NOMO-1 treated with DMSO at 0.1 percent for 48 hours (cell line): ENCODE measurements around the gene NPNT.

Experiments
- DNase-seq: peaks from one replicate; lab custom pipeline; 2025; ENCODE audit not compliant: unreplicated experiment; lab: John Stamatoyannopoulos, UW

The NPNT gene

GRCh38 chr4:105967058-105967658 is 71.9 kb downstream of the NPNT start:
- DNase-seq: no peak

GRCh38 chr4:105969575-105969974 is 74.3 kb downstream of the NPNT start:
- no peak for DNase-seq

- no peak for DNase-seq
These were observed 75.1 kb downstream of the NPNT start for GRCh38 chr4:105970371-105970770.

DNA sequence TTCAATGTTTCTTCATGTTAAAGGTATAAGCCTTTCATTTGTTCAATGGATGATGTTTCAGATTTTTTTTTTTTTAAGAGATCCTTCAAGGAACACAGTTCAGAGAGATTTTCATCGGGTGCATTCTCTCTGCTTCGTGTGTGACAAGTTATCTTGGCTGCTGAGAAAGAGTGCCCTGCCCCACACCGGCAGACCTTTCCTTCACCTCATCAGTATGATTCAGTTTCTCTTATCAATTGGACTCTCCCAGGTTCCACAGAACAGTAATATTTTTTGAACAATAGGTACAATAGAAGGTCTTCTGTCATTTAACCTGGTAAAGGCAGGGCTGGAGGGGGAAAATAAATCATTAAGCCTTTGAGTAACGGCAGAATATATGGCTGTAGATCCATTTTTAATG is 75.8 kb downstream of the NPNT start:
- no peak for DNase-seq

DNA sequence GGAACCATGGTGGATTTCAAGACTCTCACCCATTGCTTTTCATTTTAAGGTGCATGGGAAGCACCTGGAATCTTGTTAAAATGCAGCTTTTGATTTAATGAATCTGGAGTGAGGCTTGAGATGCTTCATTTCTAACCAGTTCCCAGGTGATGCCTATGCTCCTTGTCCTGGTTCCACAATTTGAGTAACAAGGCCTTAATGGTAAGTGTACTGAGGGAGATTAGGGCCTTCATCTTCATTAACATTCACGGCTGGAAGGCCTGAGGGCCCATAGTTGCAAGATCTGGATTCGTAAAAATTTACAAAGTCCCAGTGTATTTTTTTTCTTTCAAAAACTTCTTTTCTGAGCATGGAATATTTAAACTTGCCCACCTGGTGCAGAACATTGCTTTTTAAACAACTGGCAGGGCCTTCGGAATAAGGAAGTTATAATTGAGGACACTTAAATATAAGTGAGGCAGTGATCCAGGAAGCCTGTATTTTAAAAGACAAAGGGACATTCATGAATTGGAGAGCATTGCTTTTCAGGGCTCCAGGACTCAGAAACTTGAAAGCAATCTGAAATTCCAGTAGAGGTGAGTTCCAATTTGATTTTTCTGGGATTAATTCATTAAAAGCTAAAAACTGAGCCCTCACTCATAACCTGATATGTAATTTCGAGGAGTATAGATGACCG is 77.8 kb downstream of the NPNT start:
- DNase-seq: no peak

DNA sequence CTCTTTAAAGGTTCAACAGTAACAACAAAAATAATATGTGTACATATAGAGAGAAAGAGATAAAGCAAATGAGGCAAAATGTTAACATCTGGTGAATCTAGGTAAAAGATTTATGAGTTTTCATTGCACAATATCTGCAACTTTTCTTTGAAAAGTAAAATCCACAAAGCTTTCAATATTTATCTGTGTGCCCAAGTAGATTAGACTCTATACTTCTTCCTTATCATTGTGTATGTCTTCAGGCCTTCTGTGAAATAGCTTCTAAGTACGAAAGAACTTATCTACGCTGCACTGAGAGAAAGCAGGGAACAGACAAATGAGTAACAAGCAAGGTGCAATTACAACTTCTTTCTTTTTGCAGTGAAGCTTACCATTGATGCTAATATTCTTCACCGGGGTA is 81.6 kb downstream of the NPNT start:
- no peak for DNase-seq

DNA sequence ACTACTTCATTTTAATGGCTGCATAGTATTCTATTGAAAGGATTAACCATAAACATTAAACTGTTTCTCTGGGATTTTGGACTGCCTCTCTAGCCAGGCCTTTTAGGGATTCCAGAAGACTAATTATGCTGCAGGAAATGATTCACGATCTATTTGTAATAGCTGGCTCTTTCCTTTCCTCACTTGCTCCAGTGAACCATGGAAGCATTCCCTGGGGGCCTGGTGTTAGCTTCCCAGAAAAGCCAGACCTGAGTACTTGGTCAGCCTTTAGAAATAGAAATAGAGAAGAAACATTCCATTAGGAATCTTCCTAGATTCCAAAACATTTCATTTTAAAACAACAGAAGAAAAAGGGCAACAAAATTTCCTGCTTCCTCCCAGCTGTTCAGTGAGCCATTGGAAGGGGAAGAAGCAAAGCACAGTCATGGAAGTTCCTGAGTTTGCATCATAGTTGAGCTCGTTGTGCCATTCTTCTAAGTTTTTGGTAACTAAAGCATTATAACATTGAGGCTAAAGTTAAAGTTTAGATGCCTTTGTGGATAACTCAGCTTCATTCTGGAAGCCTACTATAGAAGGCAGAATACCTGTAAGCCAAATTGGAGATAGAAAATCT is 83.5 kb downstream of the NPNT start:
- DNase-seq: no peak

GRCh38 chr4:105979506-105979905 is 84.2 kb downstream of the NPNT start:
- no peak for DNase-seq

DNA sequence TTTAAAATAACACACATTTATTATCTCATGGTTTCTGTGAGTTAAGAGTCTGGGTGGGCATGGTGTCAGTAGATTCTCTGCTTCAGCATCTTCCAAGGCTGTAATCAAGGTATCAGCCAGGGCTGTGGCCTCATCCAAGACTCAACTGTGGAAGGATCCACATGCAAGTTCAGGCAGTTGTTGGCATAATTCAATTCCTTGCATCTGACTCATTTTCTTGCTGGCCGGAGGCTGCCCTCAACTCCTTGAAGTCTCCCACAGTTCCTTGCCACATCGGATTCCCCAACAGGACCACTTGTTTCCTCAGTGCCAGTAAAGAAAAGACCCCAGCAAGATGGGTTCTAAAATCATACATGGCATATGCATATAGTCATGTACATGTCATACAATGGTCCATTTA is 93.4 kb downstream of the NPNT start:
- DNase-seq: no peak

DNA sequence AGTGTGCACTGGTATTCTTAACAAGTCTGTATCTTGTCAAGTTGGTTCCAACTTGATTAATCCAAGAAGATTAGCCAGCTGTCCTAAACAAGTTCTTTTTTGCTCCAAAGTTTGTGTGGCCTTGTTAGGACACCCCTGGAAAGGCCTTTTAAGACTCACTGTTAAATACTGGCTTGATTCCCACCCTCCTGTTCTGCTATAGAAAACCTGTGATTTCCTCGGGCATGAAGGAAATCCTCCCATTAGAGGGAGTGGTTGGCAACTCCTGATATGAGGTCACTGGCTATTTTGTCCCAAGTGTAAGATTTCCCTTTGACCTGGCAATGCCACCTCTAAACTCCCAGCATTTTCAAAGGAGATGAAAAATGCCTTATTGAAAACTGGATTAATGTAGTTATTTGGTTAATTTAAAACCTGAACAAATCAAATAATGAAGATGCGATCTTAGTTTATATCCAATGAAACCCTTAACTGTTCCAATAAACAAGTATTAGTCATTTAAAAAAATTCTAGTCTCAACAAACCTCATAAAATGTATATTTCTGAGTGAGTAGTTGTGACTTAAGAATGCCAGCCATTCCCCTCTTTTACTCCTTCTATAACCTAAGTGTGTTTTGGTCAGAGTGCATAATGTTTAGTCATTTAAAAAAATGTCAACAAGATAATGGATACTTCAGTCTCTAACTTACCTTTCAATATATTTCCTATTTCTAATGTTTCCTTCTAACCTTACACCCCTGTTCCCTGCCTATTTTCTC is 94.4 kb downstream of the NPNT start:
- no peak for DNase-seq

GRCh38 chr4:105990933-105991332 is 95.7 kb downstream of the NPNT start:
- DNase-seq: no peak

DNA sequence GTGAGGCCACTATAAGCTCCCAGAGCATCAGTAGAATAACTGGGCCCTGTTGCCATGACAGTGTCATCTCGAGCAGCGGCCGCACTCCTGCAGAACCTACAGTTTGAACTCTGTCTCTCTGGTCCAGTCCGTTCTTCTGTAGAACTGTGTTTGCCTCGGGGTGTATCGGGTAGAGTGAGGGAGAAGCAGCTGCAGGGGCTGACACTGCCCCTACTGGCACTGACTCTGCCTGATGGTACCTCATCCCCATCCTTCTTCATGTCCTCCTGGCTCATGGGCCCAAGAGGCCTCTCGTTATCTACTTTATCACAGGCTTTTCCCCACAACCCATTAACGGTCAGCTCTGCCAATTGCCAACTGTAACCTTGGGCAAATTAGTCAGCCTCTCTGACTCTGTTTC is 96.5 kb downstream of the NPNT start:
- DNase-seq: no peak

DNA sequence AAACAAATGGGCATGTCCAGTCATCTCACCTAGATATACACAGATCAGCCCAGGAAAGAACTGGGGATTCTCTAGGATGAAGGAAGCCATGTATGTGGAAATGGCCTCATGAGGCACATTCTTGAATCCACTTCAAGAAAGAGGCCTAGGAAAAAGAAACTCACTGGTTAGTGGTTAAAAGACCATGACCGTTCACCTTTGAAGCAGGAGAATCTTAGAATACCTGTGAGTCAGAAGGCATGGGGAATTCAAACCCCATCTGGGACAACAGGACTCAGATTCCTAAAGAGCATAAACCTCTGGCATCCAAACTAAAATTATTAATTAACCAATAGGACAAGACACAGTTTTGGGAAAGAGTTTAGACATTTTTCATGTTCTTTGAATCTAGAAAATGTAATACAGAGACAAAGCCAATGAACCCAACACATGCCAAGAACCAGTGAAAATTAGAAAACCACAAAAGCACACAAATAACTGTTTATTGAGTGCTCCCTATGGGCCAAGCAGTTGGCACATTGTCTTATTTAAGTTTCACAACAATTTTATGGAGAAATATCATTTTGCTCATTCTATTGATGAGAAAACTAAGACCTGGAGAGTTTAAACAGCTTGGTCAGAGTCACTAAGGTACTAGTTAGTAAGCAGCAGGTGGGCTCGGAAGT is 97.5 kb downstream of the NPNT start:
- no peak for DNase-seq

- no peak for DNase-seq
These were observed 98.8 kb downstream of the NPNT start for GRCh38 chr4:105994061-105994460.

- no peak for DNase-seq
These were observed 99.7 kb downstream of the NPNT start for GRCh38 chr4:105994841-105995501.

- no peak for DNase-seq
These were observed 101.6 kb downstream of the NPNT start for GRCh38 chr4:105996845-105997244.

- DNase-seq: no peak
These were observed 103.1 kb downstream of the NPNT start for GRCh38 chr4:105998171-105999063.

GRCh38 chr4:106002994-106003393 is 107.7 kb downstream of the NPNT start:
- no peak for DNase-seq

DNA sequence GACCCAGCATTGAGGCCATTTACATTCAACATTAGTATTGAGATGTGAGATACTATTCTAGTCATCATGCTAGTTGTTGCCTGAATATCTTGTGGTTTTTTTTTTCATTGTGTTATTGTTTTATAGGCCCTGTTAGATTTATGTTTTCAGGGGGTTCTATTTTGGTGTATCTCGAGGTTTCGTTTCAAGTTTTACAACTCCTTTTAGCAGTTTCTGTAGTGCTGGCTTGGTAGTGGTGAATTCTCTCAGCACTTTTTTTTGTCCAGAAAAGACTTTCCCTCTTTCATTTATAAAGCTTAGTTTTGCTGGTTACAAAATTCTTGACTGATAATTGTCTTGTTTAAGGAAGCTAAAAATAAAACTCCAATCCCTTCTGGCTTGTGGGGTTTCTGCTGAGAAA is 115.5 kb downstream of the NPNT start:
- no peak for DNase-seq

DNA sequence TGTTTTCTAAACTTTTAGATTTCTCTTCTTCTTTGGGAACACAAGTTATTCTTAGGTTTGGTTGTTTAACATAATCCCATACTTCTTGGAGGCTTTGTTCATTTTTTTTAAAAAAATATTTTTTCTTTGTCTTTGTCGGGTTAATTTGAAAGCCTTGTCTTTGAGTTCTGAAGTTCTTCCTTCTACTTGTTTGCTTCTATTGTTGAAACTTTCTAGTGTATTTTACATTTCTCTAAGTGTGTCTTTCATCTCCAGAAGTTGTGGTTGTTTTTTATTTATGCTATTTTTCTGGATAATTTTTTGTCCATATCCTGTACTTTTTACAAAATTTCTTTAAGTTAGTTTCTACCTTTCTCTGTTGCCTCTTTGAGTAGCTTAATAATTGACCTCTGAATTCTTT is 116.1 kb downstream of the NPNT start:
- DNase-seq: no peak
